IPS-NIHi7 (cell line): ENCODE measurements around the gene KCTD1.

Experiments
- DNase-seq: peaks from one replicate; pipeline ENCODE4 v3.0.0; 2012; ENCODE audit warnings: mixed read lengths; ENCODE audit errors: extremely low spot score

Gene KCTD1

DNA sequence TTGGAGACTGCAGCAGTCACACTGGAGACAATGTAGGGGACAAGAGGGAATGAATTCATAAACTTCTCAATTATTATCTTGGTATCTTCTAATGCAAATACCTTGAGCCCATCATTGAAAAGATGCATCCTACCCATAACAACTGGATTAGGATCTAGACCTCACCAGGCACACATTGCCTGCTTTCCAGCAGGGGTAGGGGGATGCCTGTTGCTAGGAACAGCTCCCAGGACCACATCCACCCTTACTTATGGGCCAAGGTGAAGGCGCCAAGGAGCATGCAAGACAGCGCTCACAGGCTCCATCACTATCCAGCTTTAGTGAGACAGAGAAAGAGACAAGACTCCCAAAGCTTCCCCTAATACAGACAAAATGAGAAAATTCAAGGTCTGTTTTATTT is 24.4 kb downstream of the KCTD1 start:
- DNase-seq: no peak

- no peak for DNase-seq
Measured at GRCh38 chr18:26521617-26522016, 26.7 kb downstream of the KCTD1 start.

DNA sequence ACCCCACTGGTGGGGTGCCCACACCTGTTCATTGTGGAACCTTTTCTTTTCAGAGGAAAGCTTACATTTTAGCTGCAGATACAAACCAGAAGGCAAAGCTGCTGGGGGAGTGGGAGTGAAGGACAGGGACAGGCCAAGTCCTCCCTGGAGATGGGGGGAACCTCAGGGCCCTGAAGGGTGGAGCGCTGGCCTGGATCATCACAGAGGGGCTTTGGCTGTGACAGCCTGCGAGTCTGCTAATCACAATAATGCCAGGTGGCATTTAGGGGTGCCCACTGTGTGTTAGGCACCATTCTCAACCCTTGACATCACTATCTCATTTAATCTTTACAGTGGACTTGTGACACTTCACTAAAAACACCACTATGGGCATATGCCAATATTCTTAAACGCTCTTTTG is 27.4 kb downstream of the KCTD1 start:
- DNase-seq: no peak

DNA sequence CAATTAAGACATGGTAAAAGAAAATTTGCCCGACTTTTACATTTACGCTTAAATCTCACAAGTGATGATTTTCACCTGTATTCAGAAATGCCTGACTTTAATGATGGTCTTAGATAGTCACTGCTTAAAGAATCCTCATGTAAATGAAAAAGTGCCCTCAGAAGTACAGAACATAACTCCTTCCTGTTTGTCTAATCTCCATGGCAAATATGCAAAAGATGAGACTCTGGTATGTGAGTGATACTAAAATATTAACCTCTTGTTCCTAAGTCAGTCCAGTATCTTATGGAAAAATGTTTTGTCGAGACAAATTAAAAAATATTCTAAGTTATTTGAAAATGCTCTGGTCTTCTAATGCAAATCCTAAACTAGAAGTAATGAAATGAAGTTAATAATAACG is 29.2 kb downstream of the KCTD1 start:
- no peak for DNase-seq

GRCh38 chr18:26516964-26517363 is 31.4 kb downstream of the KCTD1 start:
- no peak for DNase-seq

DNA sequence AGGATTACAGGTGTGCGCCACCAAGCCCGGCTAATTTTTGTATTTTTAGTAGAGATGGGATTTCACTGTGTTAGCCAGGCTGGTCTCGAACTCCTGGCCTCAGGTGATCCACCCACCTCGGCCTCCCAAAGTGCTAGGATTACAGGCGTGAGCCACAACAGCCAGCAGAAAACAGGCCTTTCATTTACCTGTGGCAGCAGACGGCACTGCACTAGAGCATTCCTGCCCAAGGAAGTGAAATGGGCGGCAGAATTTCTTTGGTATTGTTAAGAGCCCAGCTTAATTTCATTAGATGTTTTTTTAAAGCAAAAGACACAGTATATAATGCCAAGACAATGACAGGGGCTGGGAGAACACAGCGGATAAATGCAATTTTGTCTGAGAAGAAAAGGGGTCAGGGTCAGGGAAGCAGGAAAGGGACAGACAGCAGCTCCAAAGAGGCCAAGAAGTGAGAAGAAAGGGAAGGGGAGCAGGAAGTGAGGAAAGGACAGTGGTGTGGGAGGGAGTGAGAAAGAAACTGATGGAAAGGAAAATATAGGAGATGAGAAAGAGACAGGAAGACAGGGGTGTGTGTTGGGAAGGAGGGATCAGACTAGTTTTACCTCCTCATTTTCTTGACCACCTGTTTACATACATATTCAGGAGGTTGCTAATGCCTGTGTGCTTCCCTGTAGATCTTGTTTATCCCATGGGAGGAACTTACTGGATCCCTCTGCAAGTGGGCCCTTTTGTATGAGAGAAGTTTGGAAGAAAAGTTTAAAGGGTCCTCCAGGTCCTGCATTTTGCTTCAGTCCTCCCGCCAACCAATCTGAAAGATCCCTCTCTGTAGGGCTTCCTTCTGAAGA is 32.5 kb downstream of the KCTD1 start:
- DNase-seq: no peak

DNA sequence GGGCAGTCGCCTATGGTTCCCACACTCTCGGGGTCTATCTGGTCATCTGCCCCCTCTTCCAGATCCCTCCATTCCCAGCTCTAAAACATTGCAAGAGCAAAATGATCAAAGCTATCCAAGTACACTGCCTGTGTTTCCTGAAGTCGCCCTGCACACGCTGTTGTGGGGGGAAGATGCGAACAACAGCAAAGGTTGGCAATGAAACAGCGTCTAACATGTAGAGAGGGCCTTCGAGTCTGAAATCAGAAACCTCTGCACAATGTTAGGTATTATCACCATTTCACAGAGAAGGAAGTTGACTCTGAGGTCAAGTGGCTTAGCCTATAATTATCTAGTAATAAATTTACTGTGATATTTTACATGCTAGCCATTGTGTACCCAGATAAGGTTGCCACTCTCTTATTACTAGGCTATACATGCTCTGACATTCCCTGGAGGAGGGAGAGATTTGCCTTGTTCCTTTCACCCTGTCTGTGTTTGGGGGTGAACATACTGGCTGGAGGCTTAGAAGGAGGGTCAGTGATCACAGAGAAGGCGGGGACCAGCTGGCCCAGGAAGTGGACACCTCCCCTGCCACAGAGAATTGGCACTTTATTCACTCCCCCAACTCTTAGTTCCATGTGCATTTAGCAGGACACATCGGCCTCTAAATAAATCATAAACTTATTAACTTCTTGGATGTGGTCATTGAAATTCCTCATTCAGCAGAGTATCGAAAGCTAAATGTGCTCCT is 36.8 kb downstream of the KCTD1 start:
- no peak for DNase-seq

DNA sequence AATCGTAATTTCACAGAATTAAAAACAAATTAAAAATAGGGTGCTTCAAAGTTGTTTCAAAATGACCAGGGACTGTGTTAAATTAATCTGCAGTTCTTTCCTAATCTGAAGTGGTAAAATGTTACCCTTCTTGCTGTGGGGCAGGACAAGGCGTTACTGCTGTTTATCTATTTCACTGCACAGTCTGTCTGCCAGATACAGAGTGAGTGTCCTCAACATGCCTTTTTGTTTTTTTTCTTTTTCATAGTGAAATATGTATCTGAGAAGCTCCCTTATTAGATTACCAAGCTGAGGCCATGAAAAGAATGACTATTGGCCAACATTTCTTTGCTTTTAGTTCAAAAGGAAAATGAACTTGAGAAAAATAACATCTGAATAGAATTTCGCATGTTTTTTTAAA is 38.0 kb downstream of the KCTD1 start:
- DNase-seq: no peak

- DNase-seq: no peak
Measured at GRCh38 chr18:26506012-26506411, 42.3 kb downstream of the KCTD1 start.

DNA sequence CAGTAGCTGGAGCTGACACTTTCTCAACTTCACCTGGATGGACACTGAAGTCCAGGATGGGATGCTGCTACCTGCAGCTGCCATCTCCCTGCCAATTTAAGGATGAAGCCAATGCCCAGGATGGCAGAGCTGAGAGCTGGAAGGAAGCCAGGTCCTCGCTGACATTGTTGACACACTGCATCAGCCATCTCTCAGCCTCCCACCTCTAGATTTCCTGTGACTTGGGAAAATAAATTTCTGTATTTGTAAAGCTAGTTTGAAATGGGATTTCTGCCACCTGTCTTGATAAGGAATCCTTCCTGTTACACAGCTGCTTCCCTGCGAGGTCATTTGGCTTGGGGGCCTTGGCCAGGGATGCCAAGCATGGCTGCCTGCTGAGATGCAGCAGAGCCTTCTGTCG is 43.5 kb downstream of the KCTD1 start:
- no peak for DNase-seq

GRCh38 chr18:26503382-26503781 is 45.0 kb downstream of the KCTD1 start:
- no peak for DNase-seq

DNA sequence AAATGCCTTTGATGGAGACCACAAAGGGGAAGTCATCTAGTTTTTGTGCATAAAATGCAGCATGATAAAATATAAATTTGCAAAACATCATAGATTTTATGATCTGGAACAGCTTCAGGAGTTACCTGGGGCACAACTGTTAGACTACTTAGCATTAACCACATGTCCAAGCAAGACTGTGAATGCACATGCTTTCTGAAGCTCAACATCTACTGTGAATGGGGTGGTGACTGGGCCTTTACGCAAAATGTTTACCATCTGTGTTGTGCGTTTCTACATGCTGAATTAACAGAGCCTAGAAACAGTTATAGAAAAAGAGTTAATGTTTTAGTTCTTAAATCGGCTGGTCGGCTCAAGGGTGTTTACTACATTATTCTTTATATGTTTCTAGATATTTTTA is 45.5 kb downstream of the KCTD1 start:
- no peak for DNase-seq

DNA sequence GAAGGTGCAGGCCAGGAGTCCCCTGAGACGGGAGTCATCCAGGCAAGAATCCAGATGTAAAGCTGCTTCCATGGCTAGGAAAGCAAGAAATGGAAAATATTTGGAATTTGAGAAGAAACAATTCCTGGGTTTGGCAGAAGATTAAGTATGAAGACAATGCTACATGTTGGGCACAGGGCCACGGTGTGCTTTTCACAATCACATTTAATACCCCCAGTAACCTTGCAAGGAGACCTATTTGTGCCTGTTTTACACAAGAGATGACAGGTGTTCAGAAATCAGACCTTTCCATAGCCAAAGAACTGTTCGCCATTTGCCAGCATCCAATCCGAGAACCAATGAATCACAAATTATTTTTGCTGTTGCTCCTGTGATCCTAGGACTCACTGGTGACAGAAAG is 50.5 kb downstream of the KCTD1 start:
- no peak for DNase-seq

DNA sequence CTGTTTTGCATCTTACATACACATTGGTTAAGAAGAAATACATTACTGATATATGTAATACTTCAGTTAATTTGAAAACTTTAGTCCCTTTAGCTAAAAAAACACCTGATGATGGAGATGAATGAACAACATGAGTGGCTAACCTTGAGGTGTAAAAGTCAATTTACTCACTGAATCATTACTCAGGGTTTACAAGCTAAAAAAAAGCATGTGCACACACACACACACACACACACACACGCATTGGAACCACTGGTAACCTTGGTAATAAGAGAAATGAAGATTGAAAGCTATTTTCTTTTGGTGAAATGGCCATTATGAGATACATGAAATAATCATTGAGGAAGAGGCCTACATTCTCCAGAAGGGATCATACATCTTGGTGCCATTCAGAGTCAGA is 51.8 kb downstream of the KCTD1 start:
- no peak for DNase-seq

DNA sequence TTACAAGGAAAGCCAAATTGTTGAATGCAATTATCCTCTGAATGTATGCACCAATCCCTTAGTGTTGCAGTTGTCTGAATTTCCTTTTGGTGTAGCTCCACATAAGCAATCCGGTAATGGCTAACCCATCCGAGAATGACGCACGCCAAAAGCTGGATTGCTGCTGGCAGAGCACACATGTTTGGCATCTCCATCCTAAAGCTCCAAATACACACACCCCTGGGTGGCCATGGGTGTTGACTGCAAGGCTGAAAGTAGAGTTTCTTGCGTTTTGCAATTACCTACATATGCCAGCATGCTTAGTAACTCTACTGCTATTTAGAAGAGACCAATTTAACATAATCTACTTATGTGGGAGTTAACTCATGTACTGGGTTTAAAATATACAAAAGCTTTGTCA is 53.1 kb downstream of the KCTD1 start:
- no peak for DNase-seq

GRCh38 chr18:26493021-26493420 is 55.3 kb downstream of the KCTD1 start:
- no peak for DNase-seq

- no peak for DNase-seq
Measured at GRCh38 chr18:26491194-26491816, 57.0 kb downstream of the KCTD1 start.

- DNase-seq: no peak
Measured at GRCh38 chr18:26489881-26490280, 58.5 kb downstream of the KCTD1 start.

DNA sequence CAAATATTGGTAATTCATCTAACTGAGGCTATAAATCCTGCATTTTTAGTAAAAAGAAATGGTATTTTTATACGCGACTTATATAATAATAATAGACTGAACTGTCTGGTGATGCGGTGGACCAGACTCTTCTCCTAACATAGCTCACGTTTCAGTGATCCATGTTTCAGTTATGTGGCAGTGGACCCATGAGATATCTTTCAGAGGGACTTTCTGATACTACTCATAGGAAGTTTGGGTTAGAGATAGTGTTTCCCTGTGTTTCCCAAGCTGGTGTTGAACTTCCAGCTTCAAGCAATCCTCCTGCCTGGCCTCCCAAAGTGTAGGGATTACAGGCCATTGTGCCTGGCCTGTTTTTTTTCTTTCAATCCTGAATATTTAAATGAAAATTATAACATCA is 59.2 kb downstream of the KCTD1 start:
- DNase-seq: no peak

DNA sequence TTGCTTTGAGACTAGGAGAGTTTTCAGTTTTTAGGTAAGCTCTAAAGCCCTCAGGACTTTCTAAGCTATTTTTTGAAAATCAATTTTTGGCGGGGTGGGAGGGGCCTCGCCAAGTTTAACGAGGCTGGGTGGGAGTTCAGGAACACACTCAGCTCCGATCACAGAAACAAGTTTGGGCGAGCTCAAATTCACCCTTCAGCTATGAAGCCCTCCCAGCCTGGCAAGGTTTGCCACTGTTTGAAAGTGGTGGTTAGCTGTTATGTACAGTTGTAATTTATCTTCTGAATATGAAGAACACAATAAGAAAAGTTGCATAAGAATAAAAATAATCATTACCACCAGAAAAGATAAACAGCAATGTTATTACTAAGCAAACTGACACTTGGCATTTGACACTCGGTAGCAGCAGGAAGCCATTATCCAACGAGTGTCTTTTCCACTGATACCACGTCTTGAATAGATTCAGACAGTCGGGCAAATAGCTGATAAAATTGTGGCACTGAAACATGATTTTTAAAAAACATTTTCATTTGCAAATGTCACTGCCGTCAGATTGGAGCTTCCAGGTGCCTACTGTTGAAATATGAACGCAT is 59.8 kb downstream of the KCTD1 start:
- DNase-seq: no peak

DNA sequence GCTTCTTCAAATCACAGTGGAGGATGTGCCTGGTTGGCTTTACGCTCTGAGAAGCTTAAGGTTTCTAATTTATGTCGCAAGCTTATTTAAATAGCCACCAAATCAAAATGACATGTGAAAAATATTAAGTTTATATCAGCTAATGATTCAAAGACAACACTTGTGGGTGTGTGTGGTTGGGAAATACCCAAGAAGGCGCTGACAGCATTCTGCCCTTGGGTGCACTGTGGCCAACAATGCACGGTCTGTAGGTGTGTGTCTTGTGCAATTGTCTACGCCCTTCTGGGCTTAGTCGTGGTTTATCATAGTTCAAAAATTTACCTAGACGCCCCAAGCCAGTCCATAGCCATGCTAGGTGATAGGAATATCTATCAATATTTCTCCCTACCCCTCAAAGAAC is 60.9 kb downstream of the KCTD1 start:
- DNase-seq: no peak

DNA sequence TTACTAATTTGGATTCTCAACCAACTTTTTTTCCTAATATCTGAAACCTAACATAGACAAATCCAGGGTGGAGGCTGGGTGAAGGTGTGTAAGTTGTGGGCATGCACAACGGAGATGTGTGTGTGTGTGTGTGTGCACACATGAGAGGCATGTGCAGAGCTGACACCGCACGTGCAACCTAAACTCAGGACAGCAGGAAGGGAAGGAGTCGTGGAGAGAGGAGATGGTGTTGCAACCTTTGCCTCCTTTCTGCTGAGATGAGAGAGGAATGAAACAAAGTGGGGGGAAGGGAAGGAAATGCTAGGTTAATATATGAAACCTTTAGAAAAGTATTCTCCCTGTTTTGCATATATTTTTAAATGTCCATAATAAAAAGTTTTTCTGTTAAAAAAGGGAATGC is 64.7 kb downstream of the KCTD1 start:
- no peak for DNase-seq

GRCh38 chr18:26482569-26482968 is 65.8 kb downstream of the KCTD1 start:
- DNase-seq: peak; percentile 84
